WTC11 (cell line): ENCODE results near the gene ATF7. TPM values are rescaled to one million over a fixed set of nuclear protein-coding genes. Genes with fewer than 3 reads are reported as not detected.

ENCODE experiments used
- ATAC-seq: fragments of 200-7000 bp; cut with Tn5 transposase; 2 replicates; pipeline ENCODE4 v1.10.0; 2021; ENCODE audit warnings: mild to moderate bottlenecking, moderate library complexity
- CTCF ChIA-PET: fragments of 300-600 bp; sonication (Branson Sonifier 250); formaldehyde crosslinking; loops from one replicate; lab custom pipeline; 2021; ENCODE audit warnings: antibody characterized with exemption; lab: Charles Lee
- POLR2A ChIA-PET: fragments of 350-600 bp; sonication (Branson Sonifier 250); formaldehyde crosslinking; loops from one replicate; lab custom pipeline; 2021; ENCODE audit warnings: antibody characterized with exemption; lab: Charles Lee
- DNase-seq: peaks from one replicate; pipeline ENCODE4 v3.0.0; 2021; ENCODE audit warnings: low spot score
- H3K27ac Mint-ChIP-seq: 2 replicates; pipeline ENCODE4 v1.8.0; 2021; ENCODE audit warnings: mixed read lengths
- H3K27me3 Mint-ChIP-seq: 2 replicates; pipeline ENCODE4 v1.8.0; 2021; ENCODE audit warnings: low read depth, mild to moderate bottlenecking, moderate library complexity, mixed read lengths
- H3K36me3 Mint-ChIP-seq: 2 replicates; pipeline ENCODE4 v1.8.0; 2021; ENCODE audit warnings: mixed read lengths
- H3K4me1 Mint-ChIP-seq: 2 replicates; pipeline ENCODE4 v1.8.0; 2022; ENCODE audit warnings: mixed read lengths
- H3K4me3 Mint-ChIP-seq: 2 replicates; pipeline ENCODE4 v1.8.0; 2021; ENCODE audit warnings: mild to moderate bottlenecking, moderate library complexity, mixed read lengths
- H3K9me3 Mint-ChIP-seq: 2 replicates; pipeline ENCODE4 v1.8.0; 2021; ENCODE audit warnings: mixed read lengths
- CDX4 ChIP-seq: fragments of 250-450 bp; sonication (Bioruptor Pico); IDR thresholded peaks from 2 replicates; pipeline ENCODE4 v1.9.0; 2021; ENCODE audit warnings: moderate library complexity, mild to moderate bottlenecking, inconsistent platforms, borderline replicate concordance
- CTCF ChIP-seq: fragments of 200-600 bp; IDR thresholded peaks from 2 replicates; pipeline ENCODE4 v1.8.0; 2022; ENCODE audit warnings: antibody characterized with exemption
- ERG ChIP-seq: fragments of 250-450 bp; sonication (Bioruptor Pico); IDR thresholded peaks from 2 replicates; pipeline ENCODE4 v1.8.0; 2021; ENCODE audit warnings: mild to moderate bottlenecking
- FOXK1 ChIP-seq: sonication (generic); formaldehyde crosslinking; IDR thresholded peaks from 2 replicates; pipeline ENCODE4 v1.8.0; 2022; ENCODE audit warnings: mild to moderate bottlenecking, moderate library complexity, missing genetic modification reagents
- NFATC4 ChIP-seq: fragments of 250-450 bp; sonication (Bioruptor Pico); IDR thresholded peaks from 2 replicates; pipeline ENCODE4 v1.9.0; 2021; ENCODE audit warnings: mild to moderate bottlenecking
- RORB ChIP-seq: fragments of 250-450 bp; sonication (Bioruptor Pico); IDR thresholded peaks from 2 replicates; pipeline ENCODE4 v1.9.0; 2021; ENCODE audit warnings: mild to moderate bottlenecking
- SMAD4 ChIP-seq: sonication (generic); formaldehyde crosslinking; IDR thresholded peaks from 2 replicates; pipeline ENCODE4 v1.8.0; 2022; ENCODE audit warnings: mild to moderate bottlenecking, missing genetic modification reagents
- TP53 ChIP-seq: sonication (generic); formaldehyde crosslinking; IDR thresholded peaks from 2 replicates; pipeline ENCODE4 v1.8.1; 2023; ENCODE audit warnings: mild to moderate bottlenecking, missing genetic modification reagents
- ZNF219 ChIP-seq: sonication (generic); formaldehyde crosslinking; IDR thresholded peaks from 2 replicates; pipeline ENCODE4 v1.8.0; 2023; ENCODE audit warnings: missing genetic modification reagents, mild to moderate bottlenecking, borderline replicate concordance
- ZNF532 ChIP-seq: fragments of 250-450 bp; sonication (Bioruptor Pico); IDR thresholded peaks from 2 replicates; pipeline ENCODE4 v1.9.0; 2021; ENCODE audit warnings: mild to moderate bottlenecking, borderline replicate concordance
- ZNF671 ChIP-seq: fragments of 250-450 bp; sonication (Bioruptor Pico); IDR thresholded peaks from 2 replicates; pipeline ENCODE4 v1.8.0; 2021; ENCODE audit warnings: mild to moderate bottlenecking
- ZSCAN18 ChIP-seq: fragments of 250-450 bp; sonication (Bioruptor Pico); IDR thresholded peaks from 2 replicates; pipeline ENCODE4 v2.1.2; 2022; ENCODE audit warnings: mild to moderate bottlenecking, moderate library complexity
- total RNA-seq: library from RNA; stranded (reverse); gene quantifications from 3 replicates; pipeline ENCODE4 v1.2.3, GENCODE V29; 2021

Gene ATF7
- total RNA-seq, 1 experiment from 2014 or later, result 16.3 TPM

GRCh38 chr12:53508534-53509170, 117.5 kb downstream of the ATF7 start:
- ChIA-PET POLR2A (interaction anchor here (1.0 to 1.8 kb wide), 4 partner anchors 8 to 33 kb away, joined by 3 to 4 read pairs (median 4); partner anchors contain the start of gene TARBP2), CTCF (interaction anchor here (0.6 to 6.8 kb wide), 35 partner anchors 9 to 443 kb away, joined by 3 to 99 read pairs (median 5); partner anchors contain the start of genes AAAS, ATP5MC2, MAP3K12 and PFDN5)
- no peaks in the 10 kb centered on the region for H3K9me3 Mint-ChIP-seq
- H3K4me3 Mint-ChIP-seq, result no peak overlapping the region
- H3K27ac Mint-ChIP-seq, result no peak overlapping the region
- no peaks in the 10 kb centered on the region for H3K27me3 Mint-ChIP-seq
- ATAC-seq, result peak; percentile 93
- H3K4me1 Mint-ChIP-seq, result peaks cover 4% of the 10 kb centered on the region; the same call in 1 of the 2 replicates
- no peak for TF ChIP-seq ZNF219 (CRISPR knock-in tag)
- peak; percentile 83 for TF ChIP-seq CTCF
- DNase-seq, result peak; percentile 94
- H3K36me3 Mint-ChIP-seq, result peaks cover 21% of the 10 kb centered on the region

GRCh38 chr12:53507603-53507885, 118.6 kb downstream of the ATF7 start:
- 0 out of 2 replicates have a peak overlapping the region, but pooled peaks have one; percentile 49 for H3K27ac Mint-ChIP-seq
- ChIA-PET POLR2A (no interaction called here), CTCF (interaction anchor here (0.7 to 6.8 kb wide), 8 partner anchors 9 to 236 kb away, joined by 3 to 99 read pairs (median 8); no protein-coding TSS in a partner anchor)
- ATAC-seq, result no peak
- H3K27me3 Mint-ChIP-seq, result no peaks in the 10 kb centered on the region
- H3K9me3 Mint-ChIP-seq, result no peaks in the 10 kb centered on the region
- DNase-seq, result no peak
- H3K4me1 Mint-ChIP-seq, result peaks cover 4% of the 10 kb centered on the region; the same call in 1 of the 2 replicates
- no peak overlapping the region for H3K4me3 Mint-ChIP-seq
- peaks cover 21% of the 10 kb centered on the region for H3K36me3 Mint-ChIP-seq
- no peak for TF ChIP-seq TP53 (CRISPR knock-in tag)
- no peak for TF ChIP-seq ZSCAN18 (CRISPR knock-in tag)

GRCh38 chr12:53506881-53507602, 119.1 kb downstream of the ATF7 start, which contains the start of gene NPFF:
Gene NPFF, minus strand, starts transcription at chr12:53507484. Its CDS starts 10 bp downstream, at chr12:53507474.
- Mint-ChIP-seq H3K4me3 (no peak within 1 kb of the TSS), H3K36me3 (peaks cover 21% of the 10 kb centered on the region), H3K9me3 (no peaks in the 10 kb centered on the region), H3K27ac (peak within 1 kb of the TSS; percentile 49; the same call in 1 of the 2 replicates)
- DNase-seq, result no peak
- ChIA-PET CTCF (interaction anchor here (0.7 to 6.8 kb wide), 4 partner anchors 8 to 180 kb away, joined by 3 to 99 read pairs (median 11); no protein-coding TSS in a partner anchor), POLR2A (no interaction called here)
- TF ChIP-seq CDX4 (no peak), RORB (CRISPR knock-in tag) (no peak), ZNF671 (CRISPR knock-in tag) (no peak), FOXK1 (no peak), ZNF219 (CRISPR knock-in tag) (no peak), ZNF532 (CRISPR knock-in tag) (no peak), NFATC4 (no peak), SMAD4 (no peak), ERG (no peak)
- TF ChIP-seq, all 79 proteins: peak for 0
- no peaks in the 10 kb centered on the region for H3K27me3 Mint-ChIP-seq
- H3K4me1 Mint-ChIP-seq, result peaks cover 6% of the 10 kb centered on the region
- ATAC-seq, result peak; percentile 7; the same call in 1 of the 2 replicates
